GM12878 (cell line): ENCODE data around the gene HID1. TPM values are rescaled to one million over a fixed set of nuclear protein-coding genes. Genes with fewer than 3 reads are reported as not detected.

Experiments
- CUX1 ChIP-seq: IDR thresholded peaks from 2 replicates; pipeline ENCODE4 v1.6.1; 2012; ENCODE audit warnings: improper control_type of control experiment, low read depth, low read length; ENCODE audit not compliant: insufficient replicate concordance
- ESRRA ChIP-seq: IDR thresholded peaks from 2 replicates; pipeline ENCODE4 v1.6.1; 2012; ENCODE audit warnings: mild to moderate bottlenecking, low read length, improper control_type of control experiment
- NBN ChIP-seq: fragments of 450-650 bp; IDR thresholded peaks from 2 replicates; pipeline ENCODE4 v1.6.1; 2016
- PRDM15 ChIP-seq: fragments of 450-650 bp; formaldehyde crosslinking; IDR thresholded peaks from 2 replicates; pipeline ENCODE4 v1.4.0; 2020; ENCODE audit warnings: mild to moderate bottlenecking, moderate library complexity
- STAT3 ChIP-seq: IDR thresholded peaks from 2 replicates; pipeline ENCODE4 v1.6.1; 2011; ENCODE audit warnings: low read depth, low read length, improper control_type of control experiment
- TCF7 ChIP-seq: IDR thresholded peaks from 2 replicates; pipeline ENCODE4 v1.6.1; 2014; ENCODE audit warnings: antibody characterized with exemption, borderline replicate concordance
- ZBTB11 ChIP-seq: fragments of 450-650 bp; formaldehyde crosslinking; IDR thresholded peaks from 2 replicates; pipeline ENCODE4 v1.5.0; 2022; ENCODE audit warnings: mild to moderate bottlenecking, missing genetic modification characterization
- ZBTB4 ChIP-seq: fragments of 450-650 bp; formaldehyde crosslinking; IDR thresholded peaks from 2 replicates; pipeline ENCODE4 v1.4.0; 2022; ENCODE audit warnings: mild to moderate bottlenecking, moderate library complexity
- ZNF24 ChIP-seq: fragments of 450-650 bp; IDR thresholded peaks from 2 replicates; pipeline ENCODE4 v1.6.1; 2017; ENCODE audit warnings: antibody characterized with exemption, mild to moderate bottlenecking
- ZZZ3 ChIP-seq: IDR thresholded peaks from 2 replicates; pipeline ENCODE4 v1.6.1; 2011; ENCODE audit warnings: low read depth; ENCODE audit not compliant: control insufficient read depth, insufficient read length
- polyA plus RNA-seq, 11 experiments: library from polyadenylated mRNA; depleted of rRNA in 4 of 11; unstranded in 6 of 11; stranded (reverse) in 5 of 11; fragments of >200 nt; fragmentation: Nextera tagmentation in 4 of 11; fragmentation: Illumina TruSeq in 1 of 11; extraction: Ambion mirVana in 4 of 11; extraction: Trizol in 1 of 11; gene quantifications; 1 replicate in 1 of 11; 2 replicates in 10 of 11; pipeline versions ENCODE4 v1.2.1 to v1.2.3, GENCODE V29; 2011 to 2016; ENCODE audit warnings: inconsistent platforms in 2 of 11, missing spikeins in 2 of 11, low read depth in 1 of 11
- total RNA-seq, 4 experiments: library from RNA; depleted of rRNA in 3 of 4; stranded (reverse); fragments of >200 nt in 3 of 4; fragmentation: Illumina TruSeq in 1 of 4; extraction: Trizol in 1 of 4; gene quantifications; 2 replicates each; pipeline versions ENCODE4 v1.2.1 to v1.2.3, GENCODE V29; 2013 to 2021

The HID1 gene
- total and polyA plus RNA-seq, 10 of the 15 experiments (the other 5 are each of a cell fraction or from before 2014, with no cell fraction given): 0.04 to 0.77 (median 0.32) TPM; not detected in 2

- TF ChIP-seq PRDM15 (CRISPR knock-in tag): no peak
- no peak for TF ChIP-seq STAT3
- no peak for TF ChIP-seq ZBTB4 (CRISPR knock-in tag)
- no peak for TF ChIP-seq NBN
- no peak for TF ChIP-seq ZBTB11 (CRISPR knock-in tag)
- no peak for TF ChIP-seq ESRRA
- TF ChIP-seq TCF7: no peak
- no peak for TF ChIP-seq ZZZ3
- no peak for TF ChIP-seq ZNF24
- no peak for TF ChIP-seq CUX1
Observed at GRCh38 chr17:75001915-75002843, 29.6 kb upstream of the HID1 start (continued).
